ENCODE measurements around the gene LRRC10B.
A peak's percentile ranks its signal among the peaks of the same experiment; 100 is the strongest.

The LRRC10B gene

DNA sequence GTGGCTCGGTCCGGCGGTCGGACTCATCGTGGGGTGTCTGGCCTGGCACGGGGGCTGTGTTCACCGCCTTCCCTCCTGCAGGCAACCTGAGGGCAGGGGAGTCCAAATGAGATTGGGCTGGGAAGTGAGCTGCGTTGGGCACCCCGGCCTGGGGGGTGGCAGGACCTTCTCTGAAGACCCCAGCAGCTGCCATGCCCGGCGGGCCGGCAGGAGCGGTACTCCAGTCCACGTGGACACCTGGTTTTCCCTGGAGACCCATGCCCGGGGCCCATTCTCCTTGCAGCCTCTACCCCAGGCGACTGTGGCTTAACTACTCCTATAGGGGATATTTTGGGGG is 24.5 kb downstream of the LRRC10B start:
- DNase-seq: no peak

DNA sequence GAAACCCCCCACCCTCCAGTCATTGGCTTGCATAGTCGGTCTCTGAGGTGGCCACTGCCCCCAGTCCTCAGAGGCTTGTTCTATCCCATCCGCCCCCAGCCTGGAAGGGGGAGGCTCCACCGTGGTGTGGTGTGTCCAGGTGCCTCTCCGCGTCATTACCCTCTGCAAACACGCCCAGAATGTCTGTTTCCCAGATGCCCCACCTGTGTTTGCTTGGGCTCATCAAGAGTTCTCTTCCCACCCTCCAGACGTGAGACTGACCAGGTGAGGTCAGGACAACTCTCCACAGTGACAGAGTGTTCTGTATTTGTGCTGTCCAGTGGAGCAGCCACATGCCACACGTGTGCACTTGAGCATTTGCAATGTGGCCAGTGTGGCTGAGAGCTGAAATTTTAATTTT is 24.9 kb downstream of the LRRC10B start:
- DNase-seq: peak; percentile 49 to 87

DNA sequence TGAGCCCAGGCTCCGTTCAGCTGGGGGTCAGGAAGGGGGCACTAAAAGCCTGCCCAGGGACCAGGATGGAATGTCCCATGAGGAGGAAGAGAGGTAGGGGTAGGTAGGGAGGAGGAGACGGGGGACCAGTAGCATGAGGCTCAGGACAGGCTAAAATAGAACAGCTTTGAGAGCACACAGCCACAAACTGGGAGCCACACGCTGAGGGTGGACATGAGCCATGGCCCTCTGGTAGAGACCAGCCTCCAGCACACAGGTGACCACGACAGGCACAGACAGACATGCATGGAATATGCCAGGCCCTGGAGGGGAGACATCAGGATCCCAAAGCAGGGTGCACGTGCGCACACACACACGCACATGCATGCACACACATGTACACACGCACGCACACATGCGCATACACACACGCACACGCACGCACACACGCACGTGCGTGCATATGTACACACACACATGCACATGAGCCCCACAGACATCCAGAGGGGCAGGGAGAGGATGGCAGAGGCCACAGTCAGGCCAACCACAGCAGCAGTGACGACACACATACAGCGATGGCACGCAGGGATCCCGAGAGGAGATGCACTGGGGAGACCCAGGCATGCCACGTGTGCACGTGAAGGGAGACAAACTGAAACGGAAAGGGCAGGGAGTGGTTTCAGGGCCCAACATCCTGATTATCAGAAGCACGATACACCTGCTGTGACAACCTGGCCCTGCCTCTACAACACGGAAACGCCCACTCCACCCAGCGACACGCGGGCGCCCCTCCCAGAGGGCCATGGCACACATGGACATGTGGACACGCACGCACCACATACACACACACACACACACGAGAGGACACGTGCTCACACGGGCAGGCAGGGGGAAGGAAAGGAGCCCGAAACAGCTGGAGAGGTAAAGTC is 25.7 kb downstream of the LRRC10B start:
- DNase-seq: peak; percentile 19 to 55

DNA sequence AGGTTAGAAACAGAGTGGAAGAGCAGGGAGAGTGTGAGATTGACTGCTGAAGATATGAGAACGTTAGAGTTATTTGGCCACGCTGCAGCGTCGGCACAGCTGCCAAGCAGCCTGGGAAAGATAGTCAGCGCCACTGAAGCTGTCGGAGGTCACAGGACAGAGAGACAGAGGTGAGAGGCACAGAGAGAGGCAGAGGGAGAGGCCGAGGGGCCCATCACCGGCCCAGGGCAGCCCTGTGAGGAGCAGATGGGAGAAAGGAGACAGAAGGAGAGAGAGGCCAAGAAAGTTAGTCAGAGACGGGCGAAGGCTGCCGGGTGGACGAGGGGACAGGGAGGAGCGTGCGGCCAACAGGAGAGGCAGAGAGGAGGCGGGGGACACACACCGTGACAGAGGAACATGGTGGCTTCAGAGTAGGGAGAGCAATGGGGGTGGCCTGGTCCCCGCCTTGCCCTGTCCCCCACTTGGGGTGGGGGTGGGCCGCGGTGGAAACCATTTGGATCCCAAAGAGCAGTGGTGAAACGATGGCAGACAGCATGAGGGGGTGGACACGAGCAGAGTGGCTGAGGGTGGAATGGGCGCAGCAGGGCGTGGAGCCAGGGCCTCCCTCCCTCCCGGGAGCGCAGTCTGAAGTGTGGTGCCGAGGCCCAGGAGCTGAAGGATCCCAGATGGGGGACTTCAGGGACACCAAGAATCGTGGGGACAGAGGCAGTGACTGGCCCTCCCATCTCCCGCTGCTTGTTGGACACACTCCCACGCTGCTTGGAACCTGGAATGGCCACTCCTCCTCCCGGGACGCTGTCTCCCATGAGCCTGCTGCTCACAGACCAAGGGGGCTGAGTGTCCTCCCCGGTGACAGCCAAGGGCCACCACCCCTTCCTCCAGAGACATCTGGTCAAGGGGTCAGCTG is 26.6 kb downstream of the LRRC10B start:
- DNase-seq: no peak

DNA sequence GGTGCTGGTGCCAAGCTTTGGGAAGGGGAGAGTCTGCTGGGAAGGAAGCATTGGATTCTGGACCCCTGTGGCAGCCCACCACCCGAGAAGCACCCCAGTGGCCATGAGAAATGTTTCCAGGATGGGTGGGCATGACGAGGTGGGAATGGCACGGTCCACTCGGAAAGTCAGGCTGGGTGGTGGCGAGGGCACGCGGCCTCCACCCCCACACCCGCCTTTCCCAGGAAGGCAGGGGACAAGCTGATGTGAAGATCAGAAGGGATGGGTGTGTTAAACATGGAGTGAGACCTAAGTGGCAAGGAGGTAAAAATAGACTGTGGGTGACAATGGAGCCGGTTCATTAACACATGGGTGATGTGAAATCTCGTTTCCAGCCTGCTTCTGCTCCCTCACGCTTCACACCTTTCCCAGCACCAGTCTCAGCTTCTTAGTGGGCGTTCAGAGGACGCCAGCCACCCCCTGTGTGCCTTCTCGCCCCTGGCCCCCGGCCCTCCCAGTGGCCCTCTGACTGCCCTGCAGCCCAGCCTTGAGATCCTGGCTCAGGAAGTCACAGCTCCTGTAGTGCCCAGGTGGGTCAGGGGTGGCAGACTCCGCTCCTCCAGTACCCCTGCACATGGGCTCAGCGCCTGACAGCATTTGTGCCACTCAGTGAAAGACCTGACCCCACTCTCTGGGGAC is 27.6 kb downstream of the LRRC10B start:
- no peak for DNase-seq

DNA sequence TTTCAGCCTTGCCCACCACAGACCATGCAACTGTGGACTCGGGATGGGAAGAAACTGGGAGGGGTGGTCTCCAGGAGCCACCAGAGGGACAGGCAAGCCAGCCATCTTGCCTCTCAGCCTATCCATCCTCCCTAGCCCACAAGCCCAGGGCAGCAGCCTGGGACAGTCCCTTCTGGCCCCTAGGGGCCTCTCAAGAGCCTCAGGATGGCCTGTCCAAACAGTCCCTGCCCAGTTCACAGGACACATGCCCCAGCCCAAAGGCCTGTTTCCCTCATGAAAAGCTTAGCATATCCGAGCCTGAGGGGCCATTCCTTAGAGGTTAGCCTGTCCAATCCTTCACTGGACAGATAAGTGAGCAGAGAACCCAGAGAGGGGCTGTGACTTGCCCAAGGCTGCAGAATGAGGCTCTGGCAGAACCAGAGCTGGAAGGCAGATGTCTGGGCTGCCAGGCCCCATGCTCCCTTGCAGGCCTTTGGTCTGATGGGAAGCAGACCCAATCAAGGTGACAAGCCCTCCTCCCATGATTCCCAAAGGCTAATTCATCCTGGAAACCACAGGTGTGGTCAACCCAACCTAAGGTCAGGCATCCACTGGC is 28.2 kb downstream of the LRRC10B start:
- DNase-seq: no peak

DNA sequence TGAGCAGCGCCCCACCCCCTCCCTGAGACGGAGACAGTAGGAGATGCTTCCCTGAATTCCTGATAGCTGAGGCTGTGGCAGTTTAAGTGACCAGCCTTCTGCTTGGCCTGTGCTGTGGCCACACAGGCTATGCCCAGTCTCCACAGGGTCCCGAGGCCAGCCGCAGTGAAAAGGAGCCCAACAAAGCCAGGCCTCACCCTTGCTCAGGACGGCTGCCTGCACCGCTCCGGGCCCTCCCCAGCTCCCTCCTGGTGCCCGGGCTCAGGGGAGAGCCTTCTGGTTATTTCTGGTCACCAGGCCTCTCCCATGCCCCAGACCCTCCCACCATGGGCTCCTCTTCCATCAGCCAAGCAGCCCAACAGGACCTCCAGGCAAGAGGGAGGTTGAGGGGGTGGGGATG is 28.8 kb downstream of the LRRC10B start:
- DNase-seq: no peak

DNA sequence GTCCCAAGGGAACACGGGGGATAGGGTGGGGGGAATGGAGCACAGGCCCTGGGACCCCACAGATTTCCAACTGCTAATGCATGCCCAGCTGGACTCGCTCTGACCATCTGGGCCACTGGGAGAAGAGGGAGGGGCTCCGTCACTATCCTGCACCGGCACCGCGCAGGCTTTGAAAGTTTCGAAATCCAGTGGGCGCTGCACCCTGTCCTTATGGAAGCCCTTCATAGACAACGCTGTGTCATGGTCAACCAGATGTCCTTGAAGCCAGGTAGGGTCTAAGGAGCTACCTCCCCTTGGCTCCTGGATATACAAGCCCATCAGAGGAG is 30.1 kb downstream of the LRRC10B start:
- no peak for DNase-seq

DNA sequence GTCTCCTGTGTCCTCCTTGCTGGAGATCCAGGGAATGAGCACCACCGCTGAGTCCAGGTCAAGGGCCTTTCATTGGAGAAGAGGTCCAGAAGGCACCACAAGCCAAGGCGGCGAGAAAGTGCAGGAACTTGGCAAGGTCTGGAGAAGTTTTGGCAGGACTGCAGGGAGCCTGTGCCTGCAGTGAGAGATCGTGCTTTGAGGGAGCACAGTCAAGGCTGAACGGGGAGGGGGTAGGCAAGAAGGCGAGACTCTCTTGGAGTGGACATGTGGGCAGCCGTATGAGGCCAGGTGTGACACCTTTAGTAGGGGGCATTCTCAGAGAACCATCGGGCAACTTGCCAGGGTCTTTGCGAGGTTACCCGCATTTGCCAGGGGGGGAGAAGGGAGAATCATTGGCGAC is 30.5 kb downstream of the LRRC10B start:
- no peak for DNase-seq

DNA sequence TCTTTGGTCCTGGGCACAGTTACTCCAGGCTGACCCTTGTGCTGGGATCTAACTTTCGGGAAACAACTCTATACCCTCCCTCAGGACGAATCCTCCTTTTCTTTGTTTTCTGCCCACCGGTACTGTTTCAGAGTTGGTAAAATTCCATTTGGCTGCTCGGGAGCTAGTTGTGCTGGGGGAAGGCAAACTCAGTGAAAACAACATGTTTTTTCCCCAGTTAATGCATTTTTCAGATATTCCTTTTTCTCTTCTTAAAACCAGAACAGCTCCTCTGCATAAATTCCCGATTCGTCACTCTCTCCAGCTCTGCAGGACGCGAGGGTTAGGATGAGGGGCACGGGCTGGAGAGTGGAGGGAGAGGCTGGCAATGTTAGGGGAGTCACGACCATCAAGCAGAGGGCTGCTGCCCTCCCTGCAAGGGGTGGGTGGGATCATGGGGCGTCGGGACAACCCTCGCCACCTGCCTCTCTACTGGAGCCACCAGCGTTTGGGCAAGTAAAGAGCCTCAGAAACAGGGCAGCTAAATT is 31.3 kb downstream of the LRRC10B start:
- no peak for DNase-seq

DNA sequence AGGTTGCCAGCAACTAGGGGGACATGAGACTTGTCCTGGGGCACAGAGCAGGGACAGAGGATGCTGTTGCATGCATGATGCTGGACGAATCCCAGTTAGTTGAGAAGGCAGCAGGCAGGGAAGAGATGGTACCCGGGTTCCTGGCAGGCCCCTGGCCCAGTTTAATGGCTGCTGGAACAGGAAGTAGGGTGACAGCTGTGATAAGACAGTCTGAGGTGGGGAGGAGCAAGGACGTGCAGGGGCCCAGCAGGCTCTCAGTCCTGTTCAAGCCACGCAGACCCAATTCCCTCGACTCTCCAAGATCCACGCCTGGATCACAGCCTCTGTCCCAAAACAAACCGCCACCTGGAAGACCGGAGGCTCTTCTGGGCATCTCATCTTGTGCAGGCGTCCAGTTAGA is 32.0 kb downstream of the LRRC10B start:
- DNase-seq: no peak

DNA sequence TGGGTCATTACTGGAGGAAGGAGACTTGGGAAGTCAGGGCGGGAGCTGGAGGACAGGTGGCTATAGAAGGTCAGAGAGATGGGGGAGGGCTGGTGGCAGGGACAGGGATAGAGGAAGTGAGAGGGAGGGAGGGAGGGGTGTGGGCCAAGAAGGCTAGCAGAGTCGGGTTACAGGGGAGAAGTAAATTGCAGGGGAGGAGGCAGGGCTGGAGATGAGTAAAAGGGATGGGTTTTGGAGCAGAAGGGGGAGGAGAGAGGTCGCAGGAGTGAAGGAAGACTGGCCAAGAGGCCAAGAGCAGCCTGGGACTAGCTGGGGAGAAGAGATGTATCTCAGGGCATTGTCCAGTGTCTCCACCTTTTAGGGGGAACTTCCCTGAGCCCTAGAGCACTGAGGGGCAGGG is 33.0 kb downstream of the LRRC10B start:
- DNase-seq: no peak

DNA sequence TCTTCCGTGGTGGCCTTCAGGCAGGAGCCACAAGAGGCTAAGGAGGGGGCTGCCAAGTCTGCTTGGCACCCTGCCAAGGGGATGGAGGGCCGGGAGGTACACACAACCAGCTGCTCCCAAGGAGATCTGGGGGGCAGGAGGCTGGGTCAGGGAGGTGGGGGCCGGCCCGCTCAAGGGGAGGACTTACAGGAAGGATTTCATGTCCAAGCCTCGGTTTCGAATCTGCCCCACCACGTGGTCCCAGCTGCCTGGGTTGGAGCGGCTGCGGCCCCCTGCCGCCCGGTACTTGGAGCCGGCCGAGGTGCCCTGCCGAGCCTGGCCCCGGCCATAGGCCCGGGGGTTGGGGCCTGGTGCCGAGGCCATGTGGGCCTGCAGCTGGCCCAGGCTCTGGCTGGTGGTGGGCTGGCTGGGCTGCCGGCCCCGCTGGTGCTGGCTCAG is 33.5 kb downstream of the LRRC10B start:
- no peak for DNase-seq

DNA sequence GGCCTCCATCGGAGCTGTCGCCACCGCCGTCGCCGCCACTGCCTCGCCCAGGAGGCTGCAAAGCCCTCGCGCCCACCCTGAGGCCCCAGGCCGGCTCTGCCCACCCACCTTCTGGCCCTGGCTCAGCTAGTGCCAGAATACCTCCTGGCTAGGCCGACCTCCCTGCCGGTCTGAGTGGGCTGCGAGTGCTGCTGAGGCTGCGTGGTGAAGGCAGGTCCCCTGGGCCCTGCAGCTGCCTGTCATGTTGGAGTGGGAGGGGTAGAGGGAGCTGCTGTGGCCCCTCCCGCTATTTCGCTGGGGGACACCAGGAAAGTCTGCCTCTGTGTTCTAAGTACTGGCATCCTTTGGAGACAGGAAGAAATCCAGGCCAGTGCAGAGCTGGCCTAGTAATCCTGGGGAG is 34.2 kb downstream of the LRRC10B start:
- DNase-seq: no peak

DNA sequence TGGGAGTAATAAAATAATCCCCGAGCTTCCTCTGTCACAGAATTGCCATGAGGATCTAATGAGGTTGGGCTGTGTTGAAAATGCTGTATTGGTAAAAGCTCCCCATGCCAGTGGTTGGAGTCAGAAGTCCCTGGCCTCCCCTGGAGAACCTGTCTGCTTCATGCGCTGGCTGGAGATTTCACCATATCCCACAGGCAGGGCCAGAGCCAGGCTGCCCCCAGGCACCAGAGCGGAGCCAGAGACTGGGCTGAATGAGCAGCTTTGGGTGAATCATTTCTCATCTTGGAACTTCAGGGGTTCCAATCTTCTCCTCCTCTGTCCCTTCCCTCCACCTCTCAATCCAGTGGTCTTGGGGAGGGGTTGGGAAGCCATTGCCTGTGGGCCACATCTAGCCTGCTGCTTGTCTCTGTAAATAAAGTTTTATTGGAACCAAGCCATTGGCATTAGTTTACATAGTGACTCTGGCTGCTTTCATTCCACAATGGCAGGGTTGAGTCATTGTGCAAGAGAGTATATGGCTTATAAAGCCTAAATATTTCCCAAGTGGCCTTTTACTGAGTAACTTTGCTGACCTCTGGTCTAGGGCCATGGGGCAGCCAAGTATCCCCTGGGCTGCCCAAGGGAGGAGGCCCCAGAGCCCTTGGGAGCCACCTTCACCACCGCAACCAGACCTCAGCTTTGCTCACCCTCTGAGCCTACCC is 35.2 kb downstream of the LRRC10B start:
- DNase-seq: no peak

DNA sequence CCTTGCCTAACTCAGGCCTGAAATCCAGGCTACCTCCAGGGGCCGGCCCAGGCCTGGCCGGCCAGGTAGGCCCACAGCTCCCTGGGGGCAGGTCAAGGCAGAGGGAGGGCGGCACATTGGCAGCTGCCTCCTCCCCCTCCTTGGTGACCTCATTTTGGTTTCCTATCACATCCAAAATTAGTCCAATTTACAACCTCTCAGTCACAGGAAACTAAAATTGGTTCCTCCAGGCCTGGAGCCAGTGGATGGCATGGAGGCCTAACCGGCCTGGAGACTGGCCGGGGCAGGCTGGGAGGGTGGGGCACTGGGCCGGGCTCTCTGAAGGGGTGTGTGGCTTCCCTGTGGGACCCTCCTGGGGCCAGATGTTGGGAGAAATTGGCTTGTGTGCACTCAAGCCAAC is 35.9 kb downstream of the LRRC10B start:
- no peak for DNase-seq

DNA sequence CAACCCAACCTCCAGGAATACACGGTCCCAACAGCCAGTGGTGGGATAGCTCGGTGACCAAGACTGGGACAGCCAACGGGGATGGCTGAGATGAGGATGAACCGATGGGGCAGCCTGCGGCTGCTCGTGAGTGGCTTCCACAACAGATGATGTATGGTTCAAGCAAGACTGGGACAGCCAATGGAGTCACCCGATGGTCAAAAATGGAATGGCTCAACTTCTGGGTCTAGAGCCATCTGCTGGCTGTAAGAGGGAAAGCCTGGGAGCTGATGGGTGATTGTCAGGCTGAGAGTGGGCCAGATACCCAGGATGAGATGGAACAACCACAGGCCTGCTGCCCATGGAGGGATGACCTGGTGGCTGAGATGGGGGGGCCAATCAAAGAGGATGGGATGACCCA is 36.8 kb downstream of the LRRC10B start:
- DNase-seq: no peak

DNA sequence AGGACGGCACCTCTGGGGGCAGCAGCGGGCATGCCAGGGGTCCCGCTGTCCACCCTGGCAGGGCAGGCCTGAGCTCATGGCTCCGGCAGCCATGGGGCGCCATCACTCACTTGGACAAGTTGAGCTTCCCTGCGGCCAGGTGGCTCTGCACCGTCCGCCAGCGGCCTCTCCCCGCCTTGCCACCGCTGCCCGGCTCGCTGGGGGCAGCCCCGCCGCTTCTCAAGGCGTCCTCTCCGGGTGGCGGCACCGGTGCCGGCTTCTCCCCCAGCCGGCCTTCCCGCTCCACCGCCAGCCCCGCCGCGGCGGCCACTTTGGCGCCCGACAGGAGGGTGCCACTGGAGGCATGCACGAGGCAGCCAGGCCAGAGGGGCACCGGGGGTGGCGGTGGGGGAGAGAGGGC is 37.4 kb downstream of the LRRC10B start:
- DNase-seq: no peak

DNA sequence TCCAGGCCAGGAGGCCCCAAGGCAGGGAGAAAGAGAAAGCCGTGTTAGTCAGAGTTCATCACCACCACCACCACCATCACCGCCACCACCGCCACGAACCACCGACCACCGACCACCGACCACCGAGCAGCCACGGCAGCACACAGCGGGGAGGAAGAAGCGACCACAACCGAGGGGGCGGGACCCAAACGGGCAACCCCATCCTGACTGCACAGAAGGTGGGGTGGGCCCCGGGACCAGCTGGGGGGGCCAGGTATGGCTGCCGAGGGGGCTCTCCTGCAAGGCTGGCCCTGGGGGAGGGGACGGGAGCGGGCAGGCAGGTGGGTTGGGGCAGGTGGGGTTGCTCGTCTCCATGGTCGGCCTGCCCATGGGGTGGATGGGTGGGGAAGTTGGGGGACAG is 38.1 kb downstream of the LRRC10B start:
- no peak for DNase-seq

DNA sequence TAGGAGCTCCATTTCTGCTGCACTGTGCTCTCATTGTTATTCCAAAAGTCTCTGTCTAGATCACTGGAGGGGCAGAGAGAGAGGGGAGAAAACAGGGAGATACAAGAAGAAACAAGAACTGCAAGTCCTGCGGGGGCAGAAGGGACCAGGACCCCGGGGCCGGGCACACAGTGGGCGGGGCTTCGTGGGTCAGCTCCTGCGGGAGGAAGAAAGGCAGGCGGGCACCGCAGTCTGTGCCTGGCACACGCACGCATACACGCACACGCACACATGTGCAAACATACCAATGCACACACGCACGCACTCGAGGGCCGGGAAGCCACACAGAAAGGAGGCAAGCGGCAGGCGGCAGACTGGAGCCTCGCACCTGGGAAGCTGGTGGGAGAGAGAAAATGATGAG is 38.7 kb downstream of the LRRC10B start:
- DNase-seq: no peak

DNA sequence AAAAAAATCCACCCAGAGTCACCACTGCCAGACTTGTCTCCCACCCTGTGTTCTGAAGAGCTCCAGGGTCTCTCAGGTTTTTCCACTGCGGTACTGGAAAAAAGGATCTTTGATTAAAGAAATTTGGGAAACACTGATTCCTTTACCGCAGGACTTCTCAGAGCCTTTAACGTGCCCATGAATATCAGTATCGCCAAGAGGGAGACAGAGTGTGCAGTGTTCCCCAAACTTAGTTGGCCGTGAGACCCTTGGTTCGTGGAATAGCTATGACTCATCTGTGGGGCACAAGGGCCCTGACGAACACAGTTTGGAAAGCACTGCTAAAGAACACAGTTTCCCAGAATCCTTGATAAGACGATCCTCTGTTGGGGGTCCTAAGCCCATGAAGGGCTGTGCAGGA is 40.6 kb downstream of the LRRC10B start:
- DNase-seq: no peak

Measured in NCI-H187 (cell line).